GM21390 (cell line): ENCODE measurements around the gene PEPD.

Source experiments
- ATAC-seq: cut with Tn5 transposase; IDR thresholded peaks from one replicate; pipeline ENCODE4 v1.9.1; 2021; ENCODE audit not compliant: unreplicated experiment

Gene PEPD

DNA sequence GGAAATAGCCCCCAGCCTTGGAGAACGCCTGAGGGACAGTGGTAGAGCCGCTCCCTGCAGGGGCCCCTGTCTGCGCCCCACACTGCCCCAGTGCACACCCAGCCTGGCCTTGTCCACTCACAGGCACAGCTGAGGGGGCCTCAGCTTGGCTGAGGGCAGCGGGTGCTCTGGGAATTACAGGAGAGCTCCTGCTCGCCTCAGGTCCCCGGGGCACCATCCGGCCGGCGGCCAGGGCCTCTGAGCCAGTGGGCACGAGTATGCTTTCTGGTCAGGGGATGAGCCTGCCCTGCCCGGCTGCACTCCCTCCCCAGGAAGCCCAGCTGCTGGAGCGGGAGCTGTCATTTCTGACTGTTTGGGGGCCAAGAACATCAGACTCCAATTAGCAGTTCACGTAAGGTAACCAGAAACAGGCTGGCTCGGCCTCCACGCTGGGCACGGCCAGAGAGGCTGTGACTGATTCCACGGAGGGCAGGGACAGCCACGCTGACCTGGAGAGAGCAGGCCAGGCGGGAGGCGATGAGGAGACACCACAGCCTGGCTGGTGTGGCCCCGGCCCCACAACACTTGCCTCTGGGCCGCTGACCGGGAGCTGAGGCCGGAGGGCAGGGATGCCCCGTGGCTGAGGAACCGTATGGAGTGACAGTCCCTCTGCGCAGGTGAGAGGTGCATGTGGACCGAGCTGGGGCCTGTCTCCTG, 132.7 kb downstream of the PEPD start:
- no peak for ATAC-seq

DNA sequence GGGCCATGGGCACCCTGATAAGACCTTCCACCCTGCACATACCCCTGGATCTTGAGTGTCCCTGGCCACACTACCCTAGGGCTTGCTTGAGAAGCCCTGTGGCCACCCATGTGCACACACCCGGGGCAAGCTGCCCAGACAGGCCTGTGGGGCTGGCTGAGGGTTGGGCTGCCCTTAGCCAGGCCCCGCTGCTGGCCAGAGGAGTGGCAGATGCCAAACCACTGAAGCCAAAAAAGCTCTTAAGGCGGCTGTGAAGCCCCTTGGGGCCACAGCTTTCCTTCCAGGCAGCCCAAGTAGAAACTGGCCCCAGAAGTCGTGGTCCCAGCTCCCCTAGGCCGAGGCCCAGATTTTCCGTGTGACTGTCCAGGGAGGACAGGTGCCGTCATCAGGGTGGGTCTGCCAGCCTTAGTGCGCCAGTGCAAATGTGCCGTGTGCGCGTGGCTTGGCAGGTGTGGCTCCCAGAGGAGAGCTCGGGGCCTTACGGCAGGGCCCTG, 133.3 kb downstream of the PEPD start:
- ATAC-seq = no peak

DNA sequence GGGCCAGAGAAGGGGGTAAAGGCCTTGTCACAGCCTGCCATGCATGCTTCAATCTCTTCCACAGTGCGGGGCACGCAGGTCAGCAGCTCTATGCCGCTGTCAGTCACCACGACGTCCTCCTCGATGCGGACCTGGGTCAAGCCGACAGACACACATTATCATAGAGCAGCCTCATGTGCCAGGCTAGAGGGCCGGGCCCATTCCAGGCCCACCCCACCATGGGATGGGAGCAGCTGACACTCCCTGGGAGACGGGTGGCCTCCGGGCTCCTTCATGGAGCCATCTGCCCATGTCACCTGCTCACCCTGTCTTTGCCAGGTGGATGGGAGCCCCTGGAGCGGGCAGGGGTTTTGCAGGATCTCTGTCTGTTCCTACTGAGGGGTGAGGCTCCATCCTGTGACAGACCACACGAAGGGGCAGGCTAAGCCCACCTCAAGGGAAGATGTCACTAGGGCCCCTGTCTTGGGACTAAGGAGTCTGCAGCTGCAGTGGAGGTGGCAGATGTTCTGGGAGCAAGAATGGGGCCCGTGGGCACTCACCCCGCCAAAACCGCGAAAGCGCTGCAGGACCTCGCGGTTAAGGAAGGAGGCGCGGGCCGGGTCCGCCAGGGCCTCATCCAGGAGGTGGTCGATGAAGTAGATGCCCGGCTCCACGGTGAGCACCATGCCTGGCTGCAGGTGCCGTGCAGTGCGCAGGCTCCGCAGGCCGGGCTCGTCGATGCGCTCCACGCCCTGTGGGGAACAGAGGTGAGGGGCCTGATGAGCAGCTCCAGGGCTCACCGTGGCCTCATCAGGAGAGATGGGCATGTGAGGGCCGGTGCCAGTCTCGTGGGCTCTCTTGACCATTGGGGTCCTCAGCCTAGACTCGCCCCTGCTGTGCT, 134.0 kb downstream of the PEPD start:
- ATAC-seq = no peak

DNA sequence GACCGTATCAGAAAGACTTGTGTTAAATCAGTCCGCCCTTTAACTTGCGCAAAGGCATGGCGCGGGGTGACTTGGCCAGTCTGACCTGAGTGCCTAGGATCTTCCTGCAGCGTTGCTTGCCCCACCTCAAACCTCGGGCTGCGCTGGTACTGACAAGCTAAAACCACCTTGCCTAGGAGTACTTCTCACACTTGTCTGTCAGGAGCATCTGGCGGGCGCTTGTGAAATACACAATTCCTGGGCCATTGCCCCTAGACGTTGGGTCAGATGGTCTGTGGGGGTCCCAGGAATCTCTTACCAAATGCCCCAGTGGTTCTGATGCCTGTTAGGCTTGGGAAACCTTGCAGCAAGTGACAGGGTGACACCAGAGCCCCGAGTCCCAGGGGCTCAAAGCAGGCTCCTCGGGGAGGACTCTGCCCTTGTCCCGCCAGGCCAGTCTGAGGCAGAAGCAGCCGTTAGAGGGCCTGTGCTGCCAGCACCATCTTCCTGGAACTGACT, 135.2 kb downstream of the PEPD start:
- ATAC-seq = no peak

DNA sequence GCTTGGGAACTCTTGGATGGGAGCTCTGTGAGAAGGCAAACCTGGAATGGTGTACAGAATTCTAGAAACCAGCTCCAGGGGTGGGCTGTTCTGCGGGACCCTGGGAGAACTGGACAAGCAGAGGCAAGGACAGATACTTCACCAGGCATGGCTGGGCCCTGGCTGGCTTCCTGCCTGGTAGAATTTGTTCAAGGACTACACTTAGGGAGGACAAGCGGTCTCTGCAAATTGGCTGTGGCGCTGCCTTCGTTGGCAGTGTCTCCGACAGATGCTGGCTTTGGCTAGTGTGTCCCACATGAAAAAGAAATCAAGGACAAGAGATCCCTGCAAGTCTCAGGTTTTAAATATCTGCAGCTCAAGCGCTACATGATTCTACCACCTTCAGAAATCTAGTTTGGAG, 135.6 kb downstream of the PEPD start:
- no peak for ATAC-seq

DNA sequence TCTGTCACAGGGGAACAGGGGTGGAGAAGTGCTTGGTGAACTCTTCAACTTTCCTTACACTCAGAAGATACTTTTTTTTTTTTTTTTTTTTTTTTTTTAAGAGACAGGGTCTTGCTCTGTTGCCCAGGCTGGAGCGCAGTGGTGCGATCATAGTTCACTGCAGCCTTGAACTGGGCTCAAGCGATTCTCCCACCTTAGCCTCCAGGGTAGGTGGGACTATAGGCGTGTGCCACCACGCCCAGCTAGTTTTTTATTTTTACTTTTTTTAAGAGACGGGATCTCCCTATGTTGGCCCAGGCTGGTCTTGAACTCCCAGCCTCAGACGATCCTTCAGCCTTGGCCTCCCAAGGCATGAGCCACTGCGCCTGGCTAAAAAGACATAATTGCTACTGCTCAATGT, 136.6 kb downstream of the PEPD start:
- no peak for ATAC-seq

DNA sequence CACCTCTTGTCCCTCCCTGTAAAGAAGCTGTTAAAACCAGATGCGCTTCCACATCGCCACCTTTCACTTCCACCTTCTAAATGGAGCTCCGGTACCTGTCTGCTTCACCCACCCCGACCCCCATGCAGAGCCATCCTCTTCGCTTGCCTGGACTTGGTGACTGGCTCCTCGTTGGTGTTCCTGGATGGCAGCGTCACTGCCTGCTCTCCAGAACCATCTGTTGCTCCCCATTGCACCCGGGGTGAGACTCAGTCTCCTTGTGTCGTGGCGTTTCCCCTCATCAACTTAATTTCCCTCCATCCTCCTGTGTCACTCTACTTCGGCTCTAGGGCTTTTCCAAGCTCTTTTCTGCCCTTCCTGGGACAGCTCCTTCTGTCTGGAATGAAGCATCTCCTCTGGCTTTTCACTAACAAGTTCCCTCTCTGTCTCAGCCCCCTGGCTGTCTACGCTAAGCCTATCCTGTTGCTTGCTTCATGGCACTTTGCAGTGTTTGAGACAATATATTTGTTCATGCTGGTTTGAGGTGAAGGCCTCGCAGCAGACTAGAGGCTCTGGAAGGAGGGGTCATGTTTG, 137.8 kb downstream of the PEPD start:
- no peak for ATAC-seq

DNA sequence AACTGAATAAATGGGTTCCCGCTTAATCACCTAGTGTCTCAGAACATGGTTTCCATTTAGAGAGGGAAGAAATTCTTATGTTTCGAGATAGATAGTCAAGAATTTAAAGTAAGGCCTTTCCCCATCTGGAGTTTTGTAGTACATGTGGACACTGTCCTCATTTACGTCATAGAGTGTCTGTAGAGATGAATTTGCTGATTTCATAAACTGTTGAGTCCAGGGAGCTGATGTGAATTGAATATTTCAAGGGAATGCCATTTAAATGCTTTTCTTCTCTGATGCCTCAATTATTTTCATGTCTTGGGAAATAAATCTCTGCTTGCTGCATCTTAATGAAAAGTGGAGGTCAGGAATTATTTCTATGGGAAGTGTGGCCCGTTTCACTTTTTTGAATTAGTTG, 138.6 kb downstream of the PEPD start:
- no peak for ATAC-seq

DNA sequence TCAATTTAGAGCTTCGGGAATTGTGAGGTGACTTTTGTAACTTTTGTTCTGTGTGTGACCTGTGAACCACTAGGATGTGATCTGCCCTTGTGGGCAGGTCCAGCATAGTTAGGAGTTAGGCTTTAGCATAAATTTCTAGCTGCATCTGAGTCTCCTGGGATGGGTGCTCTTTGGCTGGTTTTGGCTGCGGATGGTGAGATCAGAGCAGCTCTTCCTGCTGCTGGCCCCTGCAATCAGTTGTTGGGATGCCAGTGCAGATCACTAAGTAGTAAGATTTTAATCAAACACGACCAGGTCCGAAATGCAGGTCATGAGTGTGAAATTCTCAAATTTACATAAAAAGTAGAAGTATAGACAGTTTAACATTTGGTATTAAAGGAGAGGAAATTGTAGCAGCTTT, 139.6 kb downstream of the PEPD start:
- no peak for ATAC-seq

DNA sequence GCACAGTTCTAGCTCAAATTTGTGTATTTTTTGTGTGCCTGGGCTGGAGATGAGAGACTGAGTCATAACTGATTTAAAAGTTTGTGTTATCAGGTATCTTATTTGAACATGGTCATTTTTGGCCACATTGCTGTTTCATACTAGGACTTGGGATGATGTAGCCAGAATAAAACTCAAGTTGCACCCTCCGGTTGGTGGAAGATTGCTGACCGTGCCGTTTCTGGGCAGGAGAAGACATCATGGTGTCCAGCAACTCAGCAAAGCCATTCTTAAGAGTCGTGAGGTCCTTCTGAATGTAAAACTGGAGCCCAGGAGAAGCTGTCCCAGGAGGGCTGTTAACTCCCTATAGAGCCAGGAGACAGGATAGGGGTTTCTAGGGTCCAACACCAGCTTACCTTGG, 140.5 kb downstream of the PEPD start:
- no peak for ATAC-seq

DNA sequence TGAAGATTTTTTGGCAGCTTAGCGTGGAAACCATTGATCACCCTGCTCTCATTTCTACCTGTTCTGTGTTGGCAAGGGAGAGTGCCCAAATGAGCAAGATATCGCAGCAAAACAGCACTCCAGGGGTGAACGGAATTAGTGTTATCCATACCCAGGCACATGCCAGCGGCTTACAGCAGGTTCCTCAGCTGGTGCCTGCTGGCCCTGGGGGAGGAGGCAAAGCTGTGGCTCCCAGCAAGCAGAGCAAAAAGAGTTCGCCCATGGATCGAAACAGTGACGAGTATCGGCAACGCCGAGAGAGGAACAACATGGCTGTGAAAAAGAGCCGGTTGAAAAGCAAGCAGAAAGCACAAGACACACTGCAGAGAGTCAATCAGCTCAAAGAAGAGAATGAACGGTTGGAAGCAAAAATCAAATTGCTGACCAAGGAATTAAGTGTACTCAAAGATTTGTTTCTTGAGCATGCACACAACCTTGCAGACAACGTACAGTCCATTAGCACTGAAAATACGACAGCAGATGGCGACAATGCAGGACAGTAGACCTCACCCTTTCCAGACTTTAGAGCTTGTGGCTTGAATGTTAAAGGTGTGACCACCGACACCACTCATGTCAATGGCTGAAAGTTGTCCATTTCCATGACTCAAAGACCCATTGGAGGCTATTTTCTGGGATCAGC, 142.3 kb downstream of the PEPD start:
- no peak for ATAC-seq

DNA sequence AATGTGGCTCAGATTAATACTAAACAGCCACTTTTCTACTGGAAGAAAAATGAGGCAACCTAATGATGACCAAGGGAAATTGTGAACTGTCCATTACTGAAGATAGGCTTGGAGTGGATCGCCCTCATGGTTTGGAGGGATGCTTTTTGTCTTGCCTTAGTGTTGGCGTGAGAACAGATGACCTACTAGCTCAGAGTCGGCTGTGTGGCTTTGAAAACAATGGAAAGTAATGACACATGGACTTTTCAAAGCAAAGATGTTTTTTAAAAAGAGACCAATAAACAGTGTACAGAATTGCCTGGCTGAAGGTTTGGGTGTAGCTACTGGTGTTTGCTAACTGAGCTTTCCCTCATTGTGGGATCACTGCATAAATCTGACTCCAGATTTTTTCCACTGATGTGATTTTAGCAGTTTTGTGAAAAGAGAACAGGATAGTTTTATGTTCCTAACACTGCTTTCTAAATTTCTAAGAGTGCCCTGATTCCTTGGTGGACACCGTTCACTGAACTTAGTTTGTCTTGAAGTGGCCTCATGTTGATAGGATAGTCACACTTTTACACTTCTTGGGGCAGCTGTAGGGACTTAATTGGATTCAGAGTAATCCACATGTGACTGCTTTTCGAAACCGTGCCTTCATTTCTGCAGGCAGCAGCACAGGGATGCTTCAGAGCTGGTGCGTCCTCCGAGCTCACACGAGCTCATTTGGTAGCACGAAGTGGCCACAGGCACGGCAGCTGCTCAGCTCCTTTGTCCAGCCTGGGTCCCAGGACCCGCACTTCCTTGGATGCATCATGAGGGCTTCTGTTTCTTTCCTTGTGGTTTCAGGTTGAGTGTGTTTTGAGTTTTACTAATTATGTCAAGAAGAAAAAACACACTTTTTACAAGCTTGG, 143.8 kb downstream of the PEPD start:
- ATAC-seq = no peak

DNA sequence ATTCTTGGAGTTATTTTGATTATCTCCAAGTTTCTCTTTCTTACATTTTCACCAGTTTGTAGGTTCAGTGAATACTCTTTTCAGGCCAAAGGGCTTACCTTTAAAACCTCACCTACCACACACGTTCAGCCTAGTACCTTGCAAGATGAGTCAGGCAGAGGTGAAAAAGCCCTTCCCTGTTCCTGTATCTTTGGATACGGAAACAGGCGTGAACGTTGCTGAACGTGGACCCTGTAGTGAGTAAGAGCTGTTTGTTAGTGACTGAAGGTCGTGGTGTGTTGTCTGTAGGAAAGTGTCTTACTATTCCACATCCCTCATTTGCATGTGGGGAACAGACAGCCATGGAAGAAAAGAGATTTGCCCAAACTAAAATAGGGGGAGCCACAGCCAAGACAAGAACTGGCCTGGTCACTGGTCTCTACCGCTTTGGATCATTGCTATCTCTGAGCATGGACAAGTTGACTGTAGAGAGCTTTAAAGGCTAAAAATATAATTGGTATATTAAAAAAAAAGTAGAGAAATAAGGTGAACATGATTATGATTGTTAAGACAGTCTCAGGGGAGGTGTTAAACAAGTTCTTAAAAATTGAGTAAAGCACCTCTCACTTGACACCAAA, 144.5 kb downstream of the PEPD start:
- ATAC-seq = no peak

DNA sequence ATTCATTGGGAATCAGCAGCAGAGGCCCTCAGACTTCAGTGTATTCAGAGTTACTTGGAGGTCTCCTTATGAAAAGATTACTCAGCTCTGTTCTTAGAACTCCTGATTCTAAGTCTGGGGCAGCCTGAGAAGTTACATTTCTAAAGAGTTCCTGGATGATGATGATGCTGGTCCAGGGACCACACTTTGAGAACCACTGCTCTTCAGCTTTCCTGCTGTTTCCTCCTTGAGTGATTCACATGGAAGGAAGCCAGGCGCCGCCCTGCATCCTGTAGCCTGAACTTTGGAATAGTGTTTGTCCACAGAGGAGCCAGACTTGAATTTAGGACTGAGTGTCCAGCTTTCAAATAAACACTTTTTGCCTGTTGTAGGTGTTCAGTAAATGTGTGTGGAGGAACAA, 145.2 kb downstream of the PEPD start:
- ATAC-seq = no peak

DNA sequence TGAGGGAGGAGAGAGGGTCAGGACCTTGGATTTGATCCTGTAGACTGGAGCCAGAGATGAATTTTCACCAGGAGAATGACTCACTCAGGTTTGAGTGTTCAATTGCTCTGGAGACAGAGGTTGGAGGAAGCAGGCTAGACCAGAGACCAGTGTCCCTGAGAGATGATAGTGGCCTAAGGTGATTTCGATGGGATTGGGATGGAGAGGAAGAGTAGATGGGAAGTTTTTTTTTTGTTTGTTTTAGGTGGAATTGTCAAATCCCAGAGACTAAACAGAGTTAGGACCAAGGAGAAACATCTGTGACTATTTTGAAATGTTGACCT, 145.8 kb downstream of the PEPD start:
- no peak for ATAC-seq

DNA sequence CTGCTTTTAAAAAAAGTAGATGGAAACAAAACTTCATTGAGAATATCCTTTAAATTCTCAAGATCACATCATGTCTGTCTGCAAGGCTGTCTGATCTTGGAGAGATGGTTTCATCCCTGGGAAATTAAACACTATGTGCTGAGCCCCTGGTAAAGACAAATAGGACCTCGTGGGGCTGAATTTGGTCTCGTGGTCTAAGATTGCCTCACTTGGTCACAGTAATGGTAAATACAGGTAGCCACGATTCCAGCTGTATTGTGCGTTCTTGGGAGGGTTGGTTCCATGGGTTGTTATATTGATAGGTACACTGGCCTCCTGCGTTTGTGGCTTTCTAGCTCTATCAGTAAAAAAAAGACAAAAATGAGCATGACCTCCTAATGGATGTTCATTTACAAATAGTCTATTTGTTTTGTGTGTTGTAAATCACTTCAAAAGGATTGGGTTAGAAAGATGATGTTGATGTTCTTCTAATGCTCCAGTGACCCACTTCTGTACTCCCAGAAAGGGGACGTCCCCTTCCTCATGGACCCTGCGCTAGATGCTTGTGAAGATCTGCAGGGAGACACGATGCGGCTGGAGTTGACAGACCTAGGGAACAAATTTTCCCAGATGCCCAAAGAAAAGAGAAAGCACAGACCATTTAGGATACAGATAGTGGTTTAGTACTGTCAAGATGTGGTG, 146.3 kb downstream of the PEPD start:
- no peak for ATAC-seq

DNA sequence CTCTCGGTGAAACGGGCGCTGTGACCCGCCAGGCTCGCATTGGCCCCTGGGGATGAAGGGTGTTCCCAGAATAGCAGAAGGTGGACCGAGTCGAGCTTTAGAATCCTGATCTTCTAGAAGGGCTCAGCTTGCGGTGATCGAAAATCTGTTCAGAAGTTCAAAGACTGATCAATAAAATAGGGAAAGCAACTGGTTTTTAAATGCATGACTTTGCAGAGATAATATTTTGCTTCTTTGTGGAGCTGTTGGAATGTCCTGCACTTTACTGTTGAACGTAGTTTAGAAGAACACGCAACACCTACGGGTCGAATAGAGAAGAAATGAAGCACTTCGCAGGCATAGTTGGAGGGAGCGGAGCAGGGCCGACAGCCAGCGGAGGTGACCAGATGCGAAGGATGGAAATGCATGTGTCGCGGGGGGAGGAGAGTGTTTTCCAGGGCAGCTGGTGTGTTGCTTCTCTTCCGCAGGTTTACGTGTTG, 147.3 kb downstream of the PEPD start:
- ATAC-seq = no peak

DNA sequence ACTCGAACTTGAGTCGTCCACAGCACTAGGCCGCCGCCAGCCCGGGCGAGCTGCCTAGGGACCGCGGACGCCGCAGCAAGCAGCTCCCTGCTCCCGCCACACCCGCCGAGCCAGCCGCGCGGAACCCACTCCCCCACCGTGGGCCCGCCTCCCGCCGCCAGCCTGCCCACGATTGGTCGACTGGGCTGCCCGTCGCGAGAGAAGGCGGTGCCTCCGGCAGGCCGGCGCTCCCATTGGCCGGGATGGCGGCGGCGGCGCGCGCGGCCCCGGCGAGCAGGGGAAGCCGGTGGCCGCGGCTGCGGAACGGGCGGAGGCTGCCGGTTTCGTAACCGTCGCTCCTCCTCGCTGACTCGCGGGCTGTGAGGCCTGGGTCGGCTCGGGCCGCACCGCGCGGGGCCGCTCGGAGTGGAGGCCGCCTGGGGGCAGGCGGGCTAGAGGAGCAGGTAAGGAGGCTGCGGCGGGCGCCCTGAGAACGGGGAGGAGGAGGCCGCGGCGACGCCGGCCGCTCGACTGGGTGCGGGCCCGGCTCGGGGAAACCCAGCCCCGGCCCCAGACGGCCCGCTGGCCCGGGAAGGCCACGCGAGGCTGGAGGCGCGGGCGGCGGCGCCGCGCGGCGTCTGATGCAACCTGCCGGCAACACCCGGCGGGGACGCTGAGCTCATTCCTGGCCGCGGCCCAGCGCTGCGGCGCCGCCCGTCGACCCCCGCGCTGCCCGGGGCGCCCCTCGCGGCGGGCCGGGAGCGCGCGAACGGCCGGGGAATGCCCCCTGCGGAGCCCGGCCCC, 147.9 kb downstream of the PEPD start, which contains the start of gene CEBPG:
Gene CEBPG (plus strand): TSS at position 257 of the 783 bp plus-strand sequence. CDS start 5,531 bp downstream, outside the sequence.
- peak; percentile 85 for ATAC-seq
